ENCODE results near the gene MYLK3.

The MYLK3 gene

GRCh38 chr16:46691726-46692125, 56.4 kb downstream of the MYLK3 start:
- TF ChIP-seq CTCF (IDR thresholded peaks at IDR 0.05; ENCODE audit: insufficient read depth, low read length, poor library complexity, severe bottlenecking): no peak
- H3K36me3 ChIP-seq (ENCODE audit: control insufficient read depth, insufficient read depth, low read length): peaks cover 11% of the 10 kb centered on the region; the same call in 1 of the 2 replicates
- H3K4me3 ChIP-seq (replicated peaks; ENCODE audit: low read depth, low read length): peak overlapping the region; percentile 95
- no peak for DNase-seq (ENCODE audit: extremely low read depth, insufficient read length)
- H3K27me3 ChIP-seq (replicated peaks; ENCODE audit: control insufficient read depth, insufficient read depth, low read length): no peaks in the 10 kb centered on the region

- Histone ChIP-seq H3K4me3 (replicated peaks; ENCODE audit: low read depth, low read length) (peak overlapping the region; percentile 95), H3K36me3 (ENCODE audit: control insufficient read depth, insufficient read depth, low read length) (peaks cover 3% of the 10 kb centered on the region; the same call in 1 of the 2 replicates), H3K27me3 (replicated peaks; ENCODE audit: control insufficient read depth, insufficient read depth, low read length) (no peaks in the 10 kb centered on the region)
- DNase-seq (ENCODE audit: extremely low read depth, insufficient read length): no peak
- no peak for TF ChIP-seq CTCF (IDR thresholded peaks at IDR 0.05; ENCODE audit: insufficient read depth, low read length, poor library complexity, severe bottlenecking)
Observed at GRCh38 chr16:46690281-46691178, 57.6 kb downstream of the MYLK3 start.

GRCh38 chr16:46689365-46690280, 58.5 kb downstream of the MYLK3 start, which contains the start of gene ORC6:
TSS of gene ORC6 (plus strand) at chr16:46689659. CDS start at chr16:46689706, 47 bp downstream.
- Histone ChIP-seq H3K36me3 (ENCODE audit: control insufficient read depth, insufficient read depth, low read length) (peaks cover 1% of the 10 kb centered on the region; the same call in 1 of the 2 replicates), H3K27me3 (replicated peaks; ENCODE audit: control insufficient read depth, insufficient read depth, low read length) (no peaks in the 10 kb centered on the region), H3K4me3 (replicated peaks; ENCODE audit: low read depth, low read length) (peak within 1 kb of the TSS; percentile 95)
- no peak for DNase-seq (ENCODE audit: extremely low read depth, insufficient read length)
- TF ChIP-seq CTCF (IDR thresholded peaks at IDR 0.05; ENCODE audit: insufficient read depth, low read length, poor library complexity, severe bottlenecking): peak; percentile 78

GRCh38 chr16:46688654-46689364, 59.3 kb downstream of the MYLK3 start, which contains the start of gene VPS35:
TSS of gene VPS35 (minus strand) at chr16:46689178. CDS start at chr16:46689133, 45 bp downstream.
- peak within 1 kb of the TSS; percentile 95 for H3K4me3 ChIP-seq (replicated peaks; ENCODE audit: low read depth, low read length)
- peak; percentile 58 for TF ChIP-seq CTCF (IDR thresholded peaks at IDR 0.05; ENCODE audit: insufficient read depth, low read length, poor library complexity, severe bottlenecking)
- H3K36me3 ChIP-seq (ENCODE audit: control insufficient read depth, insufficient read depth, low read length): peaks cover 1% of the 10 kb centered on the region; the same call in 1 of the 2 replicates
- H3K27me3 ChIP-seq (replicated peaks; ENCODE audit: control insufficient read depth, insufficient read depth, low read length): no peaks in the 10 kb centered on the region
- DNase-seq (ENCODE audit: extremely low read depth, insufficient read length): peak; percentile 99

- DNase-seq (ENCODE audit: extremely low read depth, insufficient read length): no peak
- no peak for TF ChIP-seq CTCF (IDR thresholded peaks at IDR 0.05; ENCODE audit: insufficient read depth, low read length, poor library complexity, severe bottlenecking)
- H3K36me3 ChIP-seq (ENCODE audit: control insufficient read depth, insufficient read depth, low read length): no peaks in the 10 kb centered on the region
- no peaks in the 10 kb centered on the region for H3K27me3 ChIP-seq (replicated peaks; ENCODE audit: control insufficient read depth, insufficient read depth, low read length)
- H3K4me3 ChIP-seq (replicated peaks; ENCODE audit: low read depth, low read length): peak overlapping the region; percentile 95
Observed at GRCh38 chr16:46688101-46688653, 60.0 kb downstream of the MYLK3 start.

Measured in GM06990 (cell line).